DMS114 treated with DMSO at 0.1 percent for 48 hours (cell line): ENCODE data around the gene LTB4R2.
A peak's percentile ranks its signal among the peaks of the same experiment; 100 is the strongest.
"Not testable (repeated sequence)": the region's sequence is repeated elsewhere in the genome, so short reads cannot be mapped to it uniquely, and the experiment has no call there.

Experiments used
- DNase-seq: peaks from one replicate; lab custom pipeline; 2025; ENCODE audit not compliant: unreplicated experiment; lab: John Stamatoyannopoulos, UW

Gene LTB4R2

DNA sequence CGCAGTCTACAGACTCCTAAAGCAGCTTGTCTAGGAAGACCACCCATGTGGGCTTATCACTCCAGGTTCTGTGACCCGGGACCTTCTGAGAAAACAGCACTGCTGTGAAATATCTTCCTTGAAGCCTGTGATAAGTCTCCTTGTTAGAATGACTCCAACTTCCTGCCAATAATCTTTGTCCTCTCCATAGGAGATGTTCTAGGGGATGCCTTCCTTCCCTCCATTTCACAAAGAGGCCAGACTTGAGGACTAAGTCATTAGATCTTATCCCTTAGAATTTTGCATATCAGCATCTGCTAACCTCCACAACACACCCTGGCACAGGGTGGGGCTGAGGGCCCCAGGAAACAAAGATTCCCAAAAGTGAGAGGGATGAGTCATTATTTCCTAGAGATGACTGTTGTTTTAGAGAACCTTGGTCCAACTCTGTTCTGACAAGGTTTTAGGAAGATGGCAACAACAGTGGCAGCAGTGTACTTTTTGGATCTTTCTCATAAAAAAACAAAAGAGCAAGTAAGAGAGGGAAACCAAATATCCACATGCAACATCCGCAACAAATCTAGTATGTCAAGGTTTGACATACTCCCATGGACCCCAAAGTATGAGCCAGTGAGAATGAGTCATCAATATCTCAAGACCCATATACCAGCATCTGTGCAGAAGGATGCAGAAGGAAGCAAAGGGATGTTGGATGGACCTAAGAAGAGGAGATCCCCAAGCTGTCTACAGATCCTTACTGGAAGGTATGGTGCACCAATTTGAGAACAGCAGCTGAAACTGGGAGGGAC lies 7.4 kb downstream of the LTB4R2 start:
- no peak for DNase-seq

DNA sequence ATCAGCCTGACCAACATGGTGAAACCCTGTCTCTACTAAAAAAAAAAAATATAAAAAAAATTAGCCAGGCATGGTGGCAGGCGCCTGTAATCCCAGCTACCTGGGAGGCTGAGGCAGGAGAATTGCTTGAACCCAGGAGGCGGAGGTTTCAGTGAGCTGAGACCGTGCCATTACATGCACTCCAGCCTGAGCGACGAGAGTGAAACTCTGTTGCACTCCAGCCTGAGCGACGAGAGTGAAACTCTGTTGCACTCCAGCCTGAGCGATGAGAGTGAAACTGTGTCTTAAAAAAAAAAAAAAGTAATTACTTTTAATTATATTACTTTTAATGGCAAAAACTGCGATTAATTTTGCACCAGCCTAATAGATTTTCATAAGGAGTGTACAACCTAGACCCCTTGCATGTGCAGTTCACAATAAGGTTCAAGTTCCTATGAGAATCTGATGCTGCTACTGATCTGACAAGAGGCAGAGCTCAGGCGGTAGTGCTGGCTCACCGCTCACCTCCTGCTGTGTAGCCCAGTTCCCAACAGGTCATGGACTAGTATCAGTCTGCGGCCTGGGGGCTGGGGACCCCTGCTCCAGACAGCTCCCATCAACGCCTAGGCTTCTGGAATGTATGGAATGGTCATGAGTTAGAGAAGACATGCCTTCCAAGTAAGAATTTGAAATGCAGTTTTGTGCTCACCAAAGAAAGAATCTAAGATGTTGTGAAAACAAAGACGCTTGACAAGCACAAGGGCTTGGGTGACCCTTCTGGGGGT lies 11.5 kb downstream of the LTB4R2 start:
- DNase-seq: no peak

DNA sequence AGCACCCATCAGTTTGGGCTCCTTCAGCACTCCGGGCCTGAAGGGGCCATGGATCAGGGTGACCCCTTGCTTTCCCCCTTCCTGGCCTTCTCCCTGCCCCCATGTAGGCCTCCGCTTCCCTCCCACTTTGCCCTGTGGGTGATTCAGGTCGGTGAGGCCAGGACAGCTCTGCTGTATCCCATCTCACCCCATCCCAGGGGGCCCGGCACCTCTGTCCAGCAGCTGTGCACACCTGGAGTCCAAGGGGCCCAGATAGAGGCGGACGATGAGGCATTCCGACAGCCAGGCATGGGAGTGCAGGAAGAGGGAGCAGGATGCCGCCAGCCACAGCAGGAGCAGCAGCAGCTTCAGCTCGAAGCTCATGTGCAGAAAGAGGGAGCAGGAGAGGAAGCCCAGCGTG lies 12.7 kb downstream of the LTB4R2 start:
- DNase-seq: no peak

DNA sequence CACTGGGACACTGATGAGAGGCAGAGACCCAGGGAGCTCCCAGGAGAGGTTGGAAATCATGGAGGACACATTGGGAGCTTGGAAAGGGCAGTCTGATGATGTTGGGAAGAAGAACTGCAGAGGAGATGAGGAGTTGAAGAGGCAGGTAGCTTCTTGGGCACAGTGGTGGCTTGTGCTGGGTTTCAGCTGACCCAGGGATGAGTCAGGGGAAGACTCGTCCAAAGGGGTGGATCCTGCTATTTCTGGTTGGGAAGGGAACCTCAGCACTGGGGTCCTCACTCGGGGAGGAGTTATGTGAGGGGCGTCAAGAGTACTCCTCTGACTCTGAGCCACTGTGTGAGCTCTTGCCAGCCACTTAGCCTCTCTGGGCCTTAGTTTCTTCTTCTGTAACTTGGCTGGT lies 13.4 kb downstream of the LTB4R2 start:
- no peak for DNase-seq

DNA sequence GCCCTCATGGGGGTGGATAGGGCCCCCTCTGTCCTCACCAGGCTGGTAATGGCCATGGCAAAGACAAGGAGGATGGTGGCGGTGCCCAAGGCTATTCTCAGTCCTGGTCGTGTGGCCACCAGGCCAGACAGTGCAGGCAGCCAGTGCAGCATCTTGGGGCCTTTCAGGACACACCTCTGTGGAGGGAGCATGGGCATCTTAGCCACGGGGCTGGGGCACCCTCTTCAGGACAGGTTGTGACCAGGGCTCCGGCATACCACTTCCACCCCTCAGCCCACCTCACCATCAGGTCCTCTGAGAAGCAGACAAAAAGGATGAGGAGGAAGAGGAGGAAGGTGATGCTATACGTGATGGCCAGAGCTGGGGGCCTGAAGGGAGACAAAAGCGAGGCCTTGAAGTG lies 14.1 kb downstream of the LTB4R2 start:
- no peak for DNase-seq

DNA sequence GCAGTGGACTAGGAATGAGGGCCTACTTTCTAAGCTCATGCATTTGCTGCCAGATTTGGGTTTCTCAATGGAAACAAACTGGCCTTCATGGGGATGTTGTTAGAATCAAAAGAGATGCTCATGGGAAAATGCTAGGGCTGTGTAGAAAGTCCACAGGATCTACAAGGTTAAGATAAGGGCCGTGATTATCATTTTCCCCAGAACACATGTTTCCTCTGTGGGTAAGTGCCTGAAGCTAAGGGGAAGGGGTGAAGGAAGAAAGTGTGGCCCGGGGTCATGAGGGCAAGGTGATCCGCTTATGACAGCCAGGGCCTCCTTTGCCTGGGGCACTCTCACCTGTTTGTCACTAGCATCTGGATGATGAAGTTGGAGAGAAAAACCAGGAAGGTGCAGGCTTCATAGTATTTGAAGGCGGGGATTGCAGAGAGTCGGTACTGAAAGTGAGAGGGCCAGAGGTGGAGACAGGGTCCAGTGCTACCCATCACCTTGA lies 15.1 kb downstream of the LTB4R2 start:
- DNase-seq: no peak

DNA sequence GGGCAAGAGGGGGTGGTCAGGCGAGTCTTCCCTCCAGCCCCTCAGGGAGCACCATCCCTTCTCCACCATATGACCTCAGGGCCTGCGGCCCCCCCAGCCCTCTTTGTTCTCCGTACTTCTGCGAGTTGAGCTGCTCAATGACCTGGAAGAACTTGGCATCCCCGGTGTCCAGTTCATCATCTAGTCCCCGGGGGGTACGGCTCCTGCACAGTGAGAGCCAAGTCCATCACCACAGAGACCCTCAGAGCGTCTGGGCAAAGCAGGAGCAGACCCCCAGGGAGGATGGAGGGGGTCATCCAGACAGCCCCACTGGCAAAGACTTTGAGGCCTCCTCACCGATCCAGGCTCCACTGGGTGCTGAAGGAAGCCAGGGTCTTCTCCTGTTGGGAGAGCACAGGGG lies 16.0 kb downstream of the LTB4R2 start:
- DNase-seq: no peak

DNA sequence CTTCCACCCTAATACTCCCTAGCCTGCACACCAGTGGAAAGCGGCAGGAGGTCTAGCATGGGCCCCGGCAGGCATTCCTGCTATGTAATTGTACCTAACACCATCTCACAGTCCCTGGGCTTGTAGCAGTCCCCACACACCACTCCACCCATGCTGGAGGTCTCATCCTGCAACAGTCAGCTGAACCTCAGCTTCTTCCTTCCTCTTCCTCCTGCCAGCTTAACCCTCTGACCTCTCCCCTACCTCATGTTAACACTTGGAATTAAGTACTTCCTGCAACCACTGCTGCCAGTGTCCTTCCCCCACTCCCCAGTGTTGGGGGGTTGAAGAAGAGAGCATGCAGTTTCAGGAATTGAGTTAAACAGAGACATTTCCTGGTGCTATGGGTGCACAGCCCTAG lies 17.4 kb downstream of the LTB4R2 start:
- no peak for DNase-seq

DNA sequence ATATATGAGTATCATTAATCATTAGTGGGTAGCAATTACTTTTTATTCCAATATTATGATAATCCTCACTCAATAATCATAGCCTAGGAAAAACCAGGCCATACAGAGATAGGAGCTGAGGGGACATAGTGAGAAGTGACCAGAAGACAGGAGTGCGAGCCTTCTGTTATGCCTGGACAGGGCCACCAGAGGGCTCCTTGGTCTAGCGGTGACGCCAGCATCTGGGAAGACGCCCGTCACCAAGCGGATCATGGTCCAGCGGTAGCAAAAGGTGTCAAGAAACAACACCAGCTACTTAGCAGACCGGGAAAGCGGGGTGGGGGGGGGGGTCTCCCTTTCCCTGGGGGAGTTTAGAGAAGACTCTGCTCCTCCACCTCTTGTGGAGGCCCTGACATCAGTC lies 18.0 kb downstream of the LTB4R2 start:
- not testable (repeated sequence) for DNase-seq

DNA sequence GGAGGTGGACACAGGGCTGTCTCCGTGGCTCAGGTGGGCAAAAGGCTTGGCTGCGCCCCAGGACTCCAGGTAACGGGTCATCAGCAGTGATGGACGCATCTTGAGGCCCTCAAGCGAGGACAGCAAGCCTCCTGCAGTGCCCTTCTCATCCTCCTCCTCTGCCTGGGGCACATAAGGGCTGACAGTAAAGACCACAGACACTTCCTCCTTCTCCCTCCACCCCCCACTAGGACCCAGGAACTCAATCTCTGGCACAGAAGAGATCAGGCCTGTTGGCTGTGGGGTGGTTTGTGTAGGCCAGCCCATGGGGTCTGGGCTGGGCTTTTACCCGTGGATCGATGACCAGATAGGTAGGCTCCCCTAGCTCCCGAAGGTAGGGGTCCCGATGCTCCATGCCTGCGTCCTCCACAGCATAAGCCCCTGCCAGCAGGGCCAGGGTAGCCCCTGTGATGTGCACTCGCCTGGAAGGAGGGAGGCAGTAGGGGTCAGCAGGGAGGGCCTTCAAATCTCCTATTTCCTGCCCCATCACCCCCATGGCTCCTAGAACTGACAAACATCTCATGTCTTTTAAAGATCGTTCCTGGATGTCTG lies 19.2 kb downstream of the LTB4R2 start:
- DNase-seq: no peak

DNA sequence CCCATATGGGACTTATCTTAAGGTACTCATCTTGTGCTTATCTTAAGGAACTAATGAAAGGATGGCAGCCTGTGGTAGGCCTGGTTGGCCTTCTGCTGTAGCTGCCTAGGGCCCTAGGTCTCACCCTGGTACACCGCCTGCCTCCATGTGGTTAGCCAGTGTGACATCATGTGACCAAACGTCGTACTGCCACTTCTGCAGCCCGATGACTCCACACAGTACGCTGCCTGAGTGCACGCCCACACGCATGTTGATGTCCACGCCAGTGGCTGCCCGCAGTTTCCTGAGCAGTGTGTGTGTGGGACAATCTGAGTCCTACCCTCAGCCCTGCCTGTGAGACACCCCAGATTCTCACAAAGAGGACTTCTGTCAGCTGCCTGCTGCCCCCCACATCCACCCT lies 19.8 kb downstream of the LTB4R2 start:
- DNase-seq: no peak

DNA sequence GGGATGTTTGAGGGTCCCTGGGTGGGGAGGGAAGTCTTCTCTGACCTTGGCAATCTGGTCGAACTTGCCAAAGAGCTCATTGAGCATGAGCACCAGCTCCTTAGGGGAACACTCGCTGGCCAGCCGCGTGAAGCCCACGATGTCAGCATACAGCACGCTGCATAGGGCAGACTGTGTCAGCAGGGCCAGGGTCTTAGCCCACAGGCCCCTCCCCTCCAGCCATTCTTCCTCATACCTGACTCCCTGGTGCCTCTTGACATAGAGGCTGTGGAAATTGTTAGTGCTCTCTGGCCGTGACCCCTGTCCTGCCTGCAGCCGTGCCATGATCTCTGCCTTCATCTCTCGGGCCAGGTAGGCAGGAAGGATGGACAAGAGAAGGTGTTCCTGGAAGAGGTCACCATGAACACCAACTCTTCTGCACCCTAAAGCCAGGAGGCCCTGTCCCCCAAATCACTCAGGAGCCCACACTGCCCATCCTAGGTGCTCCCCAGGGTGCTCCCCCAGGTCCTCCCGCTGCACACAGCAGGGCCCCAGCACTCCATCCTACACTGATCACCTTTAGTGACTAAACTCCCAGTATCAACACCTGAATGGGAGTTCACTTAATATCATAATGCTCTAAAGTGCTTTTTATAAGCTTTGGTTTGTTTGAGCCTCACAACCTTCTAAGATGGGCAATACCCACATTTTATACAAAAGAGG lies 21.2 kb downstream of the LTB4R2 start:
- no peak for DNase-seq

DNA sequence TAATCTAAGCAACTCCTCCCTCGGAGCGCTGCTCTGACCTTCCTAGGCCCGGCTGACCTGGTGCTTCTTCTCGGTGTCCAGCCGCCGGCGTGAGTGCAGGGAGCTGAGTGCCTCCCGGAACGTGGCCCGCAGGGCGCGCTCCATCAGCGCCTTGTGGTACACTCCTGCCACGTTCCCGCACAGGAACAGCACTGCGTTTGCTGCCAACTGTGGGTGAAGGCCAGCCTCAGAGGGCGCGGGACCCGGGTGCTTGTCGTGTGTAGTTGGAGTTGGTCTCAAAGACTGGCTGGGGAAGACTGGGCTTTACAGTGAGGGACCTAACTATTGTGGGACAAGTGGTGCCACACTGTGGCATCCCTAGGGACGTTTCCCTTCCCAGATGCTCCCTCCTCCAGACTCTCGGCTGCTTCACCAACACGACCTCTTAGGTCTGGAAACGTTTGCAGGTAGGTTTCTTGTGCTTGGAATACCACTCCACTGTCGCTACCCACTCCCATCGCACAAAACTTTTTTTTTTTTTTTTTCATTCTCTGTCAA lies 21.9 kb downstream of the LTB4R2 start:
- DNase-seq: no peak

DNA sequence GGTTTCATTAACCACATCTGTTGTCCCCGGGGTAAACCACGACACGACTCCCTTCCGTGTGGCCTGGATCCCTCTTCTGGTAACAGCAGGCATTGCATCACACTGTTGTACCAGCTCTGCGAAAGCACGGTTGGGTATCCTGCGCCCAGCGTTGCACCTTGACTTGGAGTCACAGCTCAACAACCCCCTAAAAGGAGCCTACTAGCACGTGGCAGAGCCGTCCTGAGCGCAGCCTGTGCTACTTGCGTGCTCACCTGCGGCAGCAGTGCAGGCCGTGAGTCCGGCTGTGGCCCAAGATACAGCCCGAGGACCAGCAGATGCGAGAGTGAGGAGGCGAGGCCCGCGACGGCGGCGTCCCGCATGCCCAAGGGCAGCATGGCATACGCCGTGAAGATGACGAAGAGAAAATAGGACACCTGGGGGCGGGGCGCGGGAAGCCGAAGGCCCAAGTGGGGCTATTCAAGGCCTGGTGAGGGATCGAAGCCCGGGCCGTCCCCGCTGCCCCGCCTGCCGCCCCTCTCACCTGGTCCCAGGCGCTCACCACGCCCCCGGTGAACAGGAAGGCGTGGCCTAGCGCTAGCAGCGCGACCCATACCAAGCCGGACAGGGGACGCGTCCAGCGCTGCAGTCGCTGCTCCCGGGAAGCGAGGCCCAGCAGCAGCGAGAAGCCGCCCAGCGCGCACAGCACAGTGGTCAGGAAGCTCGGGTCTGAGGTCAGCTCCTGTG lies 22.5 kb downstream of the LTB4R2 start:
- DNase-seq: peak; percentile 6

DNA sequence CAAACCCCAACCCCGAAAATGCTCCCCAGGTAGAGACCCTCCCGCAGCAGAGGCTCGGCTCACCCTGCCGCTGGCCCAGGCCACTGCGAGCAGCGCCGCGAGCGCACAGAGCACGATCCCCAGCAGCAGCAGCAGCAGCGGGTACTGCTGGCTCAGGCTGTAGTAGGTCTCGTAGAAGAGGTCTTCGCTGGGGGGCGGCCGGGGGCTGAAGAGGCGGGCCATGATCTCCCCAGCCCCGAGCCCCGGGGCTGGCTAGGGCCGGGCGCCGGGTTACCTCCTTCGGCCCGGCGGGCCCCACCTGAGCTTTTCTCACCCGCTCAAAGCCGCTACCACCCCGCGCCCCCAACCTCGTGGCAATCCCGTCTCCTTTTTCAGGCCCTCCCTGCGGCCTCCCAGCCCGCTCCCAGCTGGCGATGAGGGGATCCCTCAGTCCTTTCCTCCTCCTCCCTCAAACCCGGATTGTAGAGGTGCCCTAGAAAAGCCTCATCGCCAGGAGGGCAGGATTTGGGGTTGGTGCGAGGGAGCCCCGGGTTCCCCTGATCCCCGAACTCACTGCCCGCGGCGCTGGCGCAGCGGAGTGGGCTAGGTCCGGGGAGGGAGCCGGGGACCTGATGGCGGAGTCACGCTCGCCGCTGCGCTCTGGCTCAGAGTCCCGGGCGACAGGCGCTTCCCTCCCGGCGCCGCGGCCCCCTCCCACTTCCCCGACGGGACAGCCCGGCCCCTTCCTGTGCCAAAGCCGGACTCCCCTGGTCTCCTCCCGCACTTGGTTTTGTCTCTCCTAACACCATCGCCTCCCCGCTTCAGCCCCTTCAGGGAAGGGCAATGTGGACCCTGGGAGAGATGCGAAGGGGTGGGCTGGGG lies 24.7 kb downstream of the LTB4R2 start, which contains the start of gene ADCY4:
Gene ADCY4, minus strand, starts transcription at position 641 of the 861 bp plus-strand sequence. Its CDS starts 419 bp downstream, at position 222.
- no peak for DNase-seq

DNA sequence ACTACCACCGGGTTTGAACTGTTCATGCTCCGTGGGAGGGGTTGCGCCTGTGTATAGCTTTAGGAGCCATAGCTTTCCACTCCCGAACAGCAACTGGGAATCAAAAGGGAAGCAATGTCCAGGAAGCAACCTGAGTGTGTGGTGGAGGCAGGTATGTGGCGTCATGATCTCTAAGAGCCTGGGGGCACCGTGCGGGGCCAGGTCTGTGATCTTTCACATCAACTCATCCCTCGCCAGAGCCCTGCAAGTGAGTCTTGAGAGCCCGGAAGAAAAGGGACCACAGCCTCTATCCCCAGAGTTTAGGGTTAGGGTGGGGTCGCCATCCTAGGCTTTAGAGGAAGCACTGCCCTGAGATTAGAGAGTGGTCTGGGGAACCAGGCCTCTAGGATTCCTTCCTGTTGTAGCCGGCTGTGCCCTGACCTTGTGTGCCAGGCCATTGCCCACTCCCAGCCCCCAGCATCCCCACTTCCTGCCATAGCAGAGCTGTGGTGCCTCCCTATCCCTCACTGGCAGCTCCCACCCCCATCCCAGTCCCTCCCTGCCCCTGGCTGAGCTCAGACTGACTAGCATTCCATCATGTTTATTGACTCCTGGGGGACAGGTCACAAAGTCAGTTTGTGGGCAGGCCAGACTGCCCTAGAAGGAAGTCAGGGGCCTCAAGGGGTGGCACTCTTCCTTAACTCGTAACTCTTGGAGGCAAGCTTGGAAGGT lies 25.7 kb downstream of the LTB4R2 start:
- DNase-seq: no peak

DNA sequence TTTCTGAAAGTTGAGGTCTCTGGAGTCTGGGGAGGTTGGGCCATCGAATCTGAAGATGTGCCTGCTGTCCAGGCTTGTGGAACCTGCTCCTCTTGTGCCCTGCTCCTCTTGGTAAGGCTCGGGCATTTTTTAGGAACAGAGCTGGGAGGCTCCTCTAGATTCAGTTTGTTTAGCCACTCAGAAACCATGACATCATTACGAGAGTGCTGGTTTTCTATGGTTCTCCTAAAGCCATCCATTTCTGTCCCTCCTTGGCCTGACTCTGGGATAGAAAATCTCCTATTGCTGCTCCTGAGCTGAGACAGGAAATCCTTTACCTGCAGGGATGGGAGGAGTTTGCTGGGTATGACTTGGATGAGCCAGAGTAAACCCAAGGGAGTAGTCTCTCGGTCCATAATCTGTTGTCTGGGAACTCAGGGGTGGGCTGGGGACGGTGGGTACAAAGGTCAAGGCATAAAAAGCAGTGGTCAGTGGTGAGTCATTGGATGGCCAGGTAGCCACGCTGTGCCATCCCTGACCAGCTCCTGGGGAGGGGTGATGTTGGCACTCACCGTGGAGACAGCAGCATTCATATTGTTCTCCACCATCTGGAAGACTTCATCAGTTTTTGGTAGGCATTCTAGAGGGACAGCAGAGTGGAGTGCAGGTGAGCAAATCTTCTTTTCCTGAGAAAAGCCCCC lies 27.3 kb downstream of the LTB4R2 start:
- DNase-seq: no peak

DNA sequence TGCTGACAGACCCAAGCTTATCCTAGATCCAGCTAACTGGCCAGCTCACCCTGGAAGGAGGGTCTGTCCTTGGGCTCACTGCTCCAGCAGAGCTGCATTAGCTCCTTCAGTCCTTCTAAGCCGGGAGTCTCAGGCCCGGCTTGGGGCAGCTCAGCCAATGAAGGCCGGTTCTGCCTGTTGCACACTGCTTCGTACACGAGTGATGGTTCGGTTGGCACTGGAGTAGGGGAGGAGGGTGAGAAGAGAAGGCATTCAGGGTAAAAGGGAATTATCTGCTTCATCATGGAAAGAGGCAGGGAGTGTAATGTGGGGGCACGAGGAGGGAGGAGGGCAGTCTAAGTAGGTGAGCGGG lies 27.9 kb downstream of the LTB4R2 start:
- no peak for DNase-seq
